NCI-H748 (cell line): ENCODE measurements around the gene DMBT1.

Experiments
- DNase-seq: peaks from one replicate; lab custom pipeline; 2025; ENCODE audit not compliant: unreplicated experiment; lab: John Stamatoyannopoulos, UW

DMBT1 gene

GRCh38 chr10:122665946-122666345 is 105.4 kb downstream of the DMBT1 start:
- DNase-seq = no peak

- DNase-seq = no peak
Measured at GRCh38 chr10:122669045-122669444, 108.5 kb downstream of the DMBT1 start.

DNA sequence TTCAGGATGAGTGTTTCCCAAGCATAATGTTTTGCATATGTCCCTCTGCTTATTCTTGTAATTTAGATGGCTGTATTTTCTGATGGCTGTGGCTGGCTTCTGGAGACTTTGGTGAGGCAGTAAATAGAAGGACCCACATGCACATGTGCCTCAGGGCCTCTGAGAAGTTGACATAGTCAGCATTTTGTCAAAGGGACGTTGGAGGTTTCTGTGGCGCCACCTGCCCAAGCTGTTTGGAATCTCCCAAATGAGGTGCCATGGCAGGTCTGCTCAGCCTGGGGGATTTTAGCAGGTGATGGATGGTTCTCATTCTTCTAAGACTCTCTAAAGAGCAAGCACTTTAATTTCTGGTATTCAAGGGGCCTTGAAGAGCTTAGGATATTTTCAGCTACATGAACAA is 109.3 kb downstream of the DMBT1 start:
- DNase-seq = no peak

GRCh38 chr10:122671355-122671754 is 110.8 kb downstream of the DMBT1 start:
- DNase-seq = no peak

- DNase-seq = no peak
Measured at GRCh38 chr10:122672655-122673054, 112.1 kb downstream of the DMBT1 start.

DNA sequence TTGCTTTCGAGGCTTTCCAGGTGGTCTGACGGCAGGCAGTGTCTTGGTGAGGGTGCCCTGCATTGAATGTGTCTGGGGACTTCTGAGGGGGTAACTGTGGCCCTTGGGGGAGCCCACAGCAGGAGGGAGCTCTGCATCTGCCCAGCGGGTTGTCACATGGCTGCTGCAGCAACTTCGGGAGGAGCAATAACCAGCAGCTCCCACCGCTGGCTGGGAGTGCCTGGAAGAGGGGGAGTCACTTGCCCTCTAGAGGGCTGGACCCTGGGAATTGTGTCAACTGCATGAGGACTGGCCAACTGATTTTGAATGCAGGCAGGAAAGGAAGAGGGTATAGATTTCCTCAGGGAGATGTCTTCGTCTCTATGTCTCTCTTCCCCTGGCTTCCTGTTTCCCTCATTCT is 112.7 kb downstream of the DMBT1 start:
- DNase-seq = no peak

- DNase-seq = no peak
Measured at GRCh38 chr10:122673731-122674130, 113.2 kb downstream of the DMBT1 start.

DNA sequence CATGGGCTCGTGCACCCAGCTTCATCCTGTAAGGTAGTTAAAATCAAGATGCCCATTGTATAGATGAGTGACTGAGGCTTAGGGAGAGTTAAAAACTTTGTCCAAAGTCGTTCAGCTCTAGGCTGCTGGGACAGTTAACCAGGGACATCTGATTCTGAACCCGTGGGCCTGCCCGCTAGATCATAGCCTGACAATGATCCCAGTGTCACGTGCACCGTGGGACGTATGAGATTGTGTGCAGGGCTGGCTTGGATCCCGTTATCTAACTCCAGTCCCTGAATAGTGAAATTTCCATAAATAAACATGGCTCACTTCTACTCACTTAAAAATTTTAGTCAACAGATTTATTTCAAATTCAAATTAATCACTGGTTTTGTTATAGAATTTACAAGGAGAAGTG is 114.2 kb downstream of the DMBT1 start:
- no peak for DNase-seq

- no peak for DNase-seq
Measured at GRCh38 chr10:122675278-122675677, 114.7 kb downstream of the DMBT1 start.

DNA sequence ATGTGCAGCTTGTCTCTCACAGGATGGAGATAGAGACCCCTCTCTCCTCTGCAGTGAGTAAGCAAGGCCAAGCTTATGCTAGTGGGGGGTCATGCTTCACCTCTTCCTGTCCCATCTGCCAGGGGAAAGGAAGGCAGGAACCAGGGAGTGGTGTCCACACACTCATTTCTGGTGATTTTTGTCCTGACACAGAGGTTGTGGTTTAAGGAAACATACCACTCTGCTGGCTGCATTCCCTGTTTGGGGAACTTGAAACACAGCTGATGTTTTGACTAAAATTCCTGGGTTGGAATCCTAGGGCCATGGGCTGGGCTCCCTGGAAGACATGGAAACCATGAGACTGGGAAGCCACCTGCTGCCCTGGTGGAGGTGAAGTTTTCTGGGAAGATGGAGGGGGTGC is 117.7 kb downstream of the DMBT1 start:
- DNase-seq = no peak

GRCh38 chr10:122682522-122682921 is 122.0 kb downstream of the DMBT1 start:
- no peak for DNase-seq

- DNase-seq = no peak
Measured at GRCh38 chr10:122688293-122688989, 127.9 kb downstream of the DMBT1 start.

DNA sequence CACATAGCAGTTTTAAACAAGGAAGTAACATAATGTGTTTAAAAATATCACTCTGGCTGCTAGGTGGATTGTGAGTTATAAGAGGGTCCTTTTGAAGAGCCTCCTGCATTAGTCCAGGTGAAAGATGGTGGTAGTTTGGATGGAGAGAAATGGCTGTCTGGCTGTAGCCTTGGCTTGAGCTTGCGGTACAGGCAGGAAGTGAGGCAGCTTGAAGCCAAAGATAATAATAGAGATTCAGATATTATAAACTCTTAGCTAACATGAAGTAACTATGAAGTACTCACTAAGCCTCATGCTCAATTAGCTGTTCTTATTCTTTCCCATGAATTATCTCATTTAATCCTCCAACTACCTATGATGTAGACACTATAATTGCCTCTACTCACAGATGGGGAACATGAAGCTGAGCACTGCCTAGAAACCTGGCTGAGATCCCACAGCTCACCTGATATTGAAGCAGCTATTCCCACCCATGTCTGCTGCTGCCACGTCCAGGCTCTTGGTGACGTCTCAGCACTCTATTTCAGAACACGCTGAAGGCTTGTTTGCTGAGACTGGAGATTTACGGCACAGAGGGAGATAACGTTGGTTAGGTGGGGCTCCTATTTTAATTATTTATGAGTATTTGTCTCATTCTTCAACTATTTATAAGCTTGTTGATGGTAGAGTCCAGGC is 128.7 kb downstream of the DMBT1 start:
- DNase-seq = no peak

- DNase-seq = no peak
Measured at GRCh38 chr10:122692744-122693143, 132.2 kb downstream of the DMBT1 start.
